ENCODE data around the gene RXRG.

GRCh38 chr1:165490175-165490574 lies 45.2 kb upstream of the RXRG start:
- TF ChIP-seq EZH2 (IDR thresholded peaks at IDR 0.05) (no peak), FOXP2 (optimal IDR thresholded peaks at IDR 0.05; ENCODE audit: control extremely low read depth, extremely low read length, insufficient read depth) (no peak)

All from SK-N-MC (cell line).